ENCODE results near the gene CCDC13.

GRCh38 chr3:42799376-42799775, 26.3 kb upstream of the CCDC13 start:
- TF ChIP-seq EZH2phosphoT487 (IDR thresholded peaks at IDR 0.05; ENCODE audit: insufficient read depth, low read depth) (no peak), EZH2 (IDR thresholded peaks at IDR 0.05; ENCODE audit: insufficient read depth, poor library complexity, severe bottlenecking) (no peak)

Measured in GM23248 (cell line).